ENCODE data around the gene TNNT2. TPM values are rescaled to one million over a fixed set of nuclear protein-coding genes. Genes with fewer than 3 reads are reported as not detected.

TNNT2 gene
- total and polyA plus RNA-seq, 2 of the 4 experiments (the other 2 are of a cell fraction), result 0.18 to 1.2 TPM

- intact Hi-C loops (cut with micrococcal nuclease) (loop anchor here (1.0 kb wide), 1 partner anchor 92 kb away; no protein-coding TSS in a partner anchor), in situ Hi-C loops (cut with MboI; ENCODE audit: low sequenced_read_pairs) (no loop called here), dilution Hi-C loops (cut with HindIII; ENCODE audit: low sequenced_read_pairs, unreplicated experiment) (no loop called here)
- no peak overlapping the region for H3K9ac ChIP-seq (ENCODE audit: low read depth, low read length)
- no peak overlapping the region for H3K4me3 ChIP-seq (ENCODE audit: insufficient read depth, low read depth, low read length)
- POLR2A ChIA-PET (ENCODE audit: unreplicated experiment), result no interaction called here
- no peak overlapping the region for H4K5ac ChIP-seq (ENCODE audit: low read depth, low read length)
- no peaks in the 10 kb centered on the region for H3K79me1 ChIP-seq (ENCODE audit: low read depth in 1 of 2, low read length in 2 of 2)
- TF ChIP-seq RAD21 (IDR thresholded peaks at IDR 0.05; ENCODE audit: low read length) (peak; percentile 67), BHLHE40 (IDR thresholded peaks at IDR 0.05; ENCODE audit: low read depth, low read length) (no peak), CTCF (conservative IDR thresholded peaks at IDR 0.05; ENCODE audit: low read depth, low read length) (peak; percentile 76), USF2 (IDR thresholded peaks at IDR 0.05; ENCODE audit: low read depth, low read length) (no peak), MXI1 (IDR thresholded peaks at IDR 0.05; ENCODE audit: borderline replicate concordance, low read depth, low read length) (no peak), SMC3 (IDR thresholded peaks at IDR 0.05; ENCODE audit: low read depth, low read length) (peak; percentile 63)
- no peak overlapping the region for H3K18ac ChIP-seq (ENCODE audit: low read depth, low read length)
- peaks cover 52% of the 10 kb centered on the region for H3K27me3 ChIP-seq (ENCODE audit: control insufficient read depth, insufficient read depth, low read length)
- BruUV-seq (replicated peaks), result no TSS peak
- no peak overlapping the region for H3K56ac ChIP-seq (ENCODE audit: extremely low read depth, insufficient read depth, low read length)
- no peak overlapping the region for H4K91ac ChIP-seq (ENCODE audit: insufficient read depth, low read depth, low read length)
- no peak overlapping the region for H4K8ac ChIP-seq (ENCODE audit: low read depth in 2 of 2, low read length in 2 of 2)
- H2AFZ ChIP-seq (replicated peaks; ENCODE audit: low read length, poor library complexity), result peak overlapping the region; percentile 19
- H3K4ac ChIP-seq (ENCODE audit: low read depth, low read length), result no peak overlapping the region
- H2AK9ac ChIP-seq (replicated peaks; ENCODE audit: low read depth, low read length, poor library complexity), result no peak overlapping the region
- no peaks in the 10 kb centered on the region for H3K36me3 ChIP-seq (ENCODE audit: control insufficient read depth, insufficient read depth, low read length)
- H4K20me1 ChIP-seq (ENCODE audit: insufficient read depth, low read length), result no peaks in the 10 kb centered on the region
- 90% methylated on average over 2 of the region's 5 CpGs; no CpG with 5 or more reads in 1 of the 2 experiments for WGBS, 2 experiments (ENCODE audit: extremely low coverage in 2 of 2, insufficient read length in 1 of 2)
- DNase-seq (peak; percentile 61), ATAC-seq (ENCODE audit: low read depth) (peak; percentile 76)
- H3K9me3 ChIP-seq (ENCODE audit: control insufficient read depth, insufficient read depth, low read length), result peaks cover 12% of the 10 kb centered on the region; the same call in 1 of the 2 replicates
- H3K14ac ChIP-seq (replicated peaks; ENCODE audit: low read depth, low read length), result no peak overlapping the region
- no peak overlapping the region for H3K27ac ChIP-seq (ENCODE audit: insufficient read depth, low read length)
- no peak overlapping the region for H2BK20ac ChIP-seq (ENCODE audit: low read depth, low read length)
- no peak overlapping the region for H3K23ac ChIP-seq (ENCODE audit: low read depth, low read length)
- no peaks in the 10 kb centered on the region for H3K9me1 ChIP-seq (ENCODE audit: insufficient read depth, low read length)
- CTCF ChIA-PET, result interaction anchor here (0.6 to 2.6 kb wide), 9 partner anchors 9 to 97 kb away, joined by 3 to 8 read pairs (median 3); no protein-coding TSS in a partner anchor
- H3K4me2 ChIP-seq (ENCODE audit: low read depth, low read length), result no peak overlapping the region
- H2AK5ac ChIP-seq (ENCODE audit: low read depth, low read length), result no peak overlapping the region
- H3K4me1 ChIP-seq (ENCODE audit: control insufficient read depth, insufficient read depth, low read length), result no peaks in the 10 kb centered on the region
- H2BK5ac ChIP-seq (ENCODE audit: low read depth, low read length, poor library complexity, severe bottlenecking), result no peak overlapping the region
- H2BK15ac ChIP-seq (ENCODE audit: low read depth, low read length), result no peak overlapping the region
- no peak overlapping the region for H2BK120ac ChIP-seq (ENCODE audit: low read depth, low read length)
These were observed 31.0 kb downstream of the TNNT2 start for GRCh38 chr1:201346337-201346939.

Measured in IMR-90 (cell line).